HCT116 (cell line): Measurements from ENCODE around the gene LRRC4C. TPM values are rescaled to one million over a fixed set of nuclear protein-coding genes. Genes with fewer than 3 reads are reported as not detected.

Experiments used
- ATAC-seq: fragments of 200-7000 bp; cut with Tn5 transposase; 2 replicates; pipeline ENCODE4 v1.9.1; 2020; ENCODE audit warnings: mild to moderate bottlenecking, moderate library complexity
- BruUV-seq: library from RNA; stranded (reverse); fragments of 400-500 nt; replicated peaks from 2 replicates; lab custom pipeline; 2021; lab: Mats Ljungman, UMichigan
- CTCF ChIA-PET: fragments of 300-600 bp; sonication (Branson Sonifier 250); formaldehyde crosslinking; loops from one replicate; lab custom pipeline; 2021; ENCODE audit warnings: antibody characterized with exemption; lab: Charles Lee
- POLR2A ChIA-PET: fragments of 300-600, 350-600 bp; sonication (Branson Sonifier 250); formaldehyde crosslinking; loops from one replicate; lab custom pipeline; 2021; ENCODE audit warnings: antibody characterized with exemption; lab: Charles Lee
- RAD21 ChIA-PET, 2 experiments: fragments of 300-600 bp; sonication (Branson Sonifier 250); formaldehyde crosslinking; loops; one replicate each; lab custom pipeline; 2023; ENCODE audit warnings: low total read pairs in 2 of 2; ENCODE audit not compliant: uncharacterized antibody in 2 of 2, unreplicated experiment in 2 of 2, low non-redundant PET in 1 of 2; lab: Charles Lee
- DNase-seq: peaks from one replicate; pipeline ENCODE4 v3.0.0-alpha.2; 2010; ENCODE audit warnings: low read depth, low spot score
- H2AFZ ChIP-seq: fragments of 200-600 bp; shearing (Covaris generic), sonication (generic); 2 replicates; pipeline ENCODE4 v1.6.1; 2017; ENCODE audit warnings: low read depth, mixed run types, mixed read lengths, antibody characterized with exemption, low read length; ENCODE audit not compliant: poor library complexity, severe bottlenecking
- H3K27ac ChIP-seq: 2 replicates; pipeline ENCODE4 v1.5.1; 2012; ENCODE audit warnings: low read depth, low read length
- H3K27me3 ChIP-seq: fragments of 200-600 bp; sonication (generic); 2 replicates; pipeline ENCODE4 v1.6.1; 2016; ENCODE audit warnings: mixed run types, low read length, mixed read lengths; ENCODE audit not compliant: insufficient read depth
- H3K36me3 ChIP-seq, 2 experiments: fragments of 200-500 bp in 1 of 2; fragments of 200-600 bp in 1 of 2; sonication (Bioruptor generic) in 1 of 2; sonication (generic) in 1 of 2; 2 replicates each; pipeline versions ENCODE4 v1.5.1 to v1.6.1; 2014 to 2016; ENCODE audit warnings: low read length in 2 of 2, inconsistent platforms in 1 of 2, mixed read lengths in 1 of 2, mixed run types in 1 of 2; ENCODE audit not compliant: insufficient read depth in 2 of 2, control insufficient read depth in 1 of 2
- H3K4me1 ChIP-seq, 2 experiments: fragments of 200-600 bp in 1 of 2; sonication (generic) in 1 of 2; 2 replicates each; pipeline versions ENCODE4 v1.5.1 to v1.6.1; 2012 to 2017; ENCODE audit warnings: low read length in 2 of 2, inconsistent platforms in 1 of 2, mild to moderate bottlenecking in 1 of 2, mixed read lengths in 1 of 2, mixed run types in 1 of 2, moderate library complexity in 1 of 2; ENCODE audit not compliant: insufficient read depth in 2 of 2, control insufficient read depth in 1 of 2
- H3K4me2 ChIP-seq: fragments of 200-600 bp; sonication (generic); 2 replicates; pipeline ENCODE4 v1.6.1; 2017; ENCODE audit warnings: mixed run types, low read length, mixed read lengths
- H3K4me3 ChIP-seq, 2 experiments: fragments of 200-600 bp in 1 of 2; sonication (generic) in 1 of 2; replicated peaks in 1 of 2; 2 replicates each; pipeline ENCODE4 v1.5.1; 2011 to 2016; ENCODE audit warnings: low read length in 2 of 2, control low read depth in 1 of 2, low read depth in 1 of 2, mild to moderate bottlenecking in 1 of 2, mixed read lengths in 1 of 2, mixed run types in 1 of 2
- H3K79me2 ChIP-seq: fragments of 200-600 bp; sonication (generic); 2 replicates; pipeline ENCODE4 v1.6.1; 2017; ENCODE audit warnings: mild to moderate bottlenecking, mixed run types, low read length, moderate library complexity, mixed read lengths; ENCODE audit not compliant: insufficient read depth
- H3K9ac ChIP-seq: fragments of 200-600 bp; sonication (generic); 2 replicates; pipeline ENCODE4 v1.6.1; 2016; ENCODE audit warnings: low read length, mixed read lengths
- H3K9me2 ChIP-seq: fragments of 200-600 bp; sonication (generic), shearing (Covaris generic); 2 replicates; pipeline ENCODE4 v1.6.1; 2017; ENCODE audit warnings: mixed run types, mild to moderate bottlenecking, moderate library complexity; ENCODE audit not compliant: insufficient read depth
- H3K9me3 ChIP-seq, 2 experiments: fragments of 200-500 bp in 1 of 2; fragments of 200-600 bp in 1 of 2; sonication (Bioruptor generic) in 1 of 2; sonication (generic) in 1 of 2; 2 replicates each; pipeline ENCODE4 v1.6.1; 2014 to 2017; ENCODE audit warnings: low read length in 2 of 2, mixed read lengths in 2 of 2, inconsistent platforms in 1 of 2, low read depth in 1 of 2, mild to moderate bottlenecking in 1 of 2, mixed run types in 1 of 2, moderate library complexity in 1 of 2; ENCODE audit not compliant: control insufficient read depth in 1 of 2, insufficient read depth in 1 of 2
- H4K20me1 ChIP-seq: fragments of 200-600 bp; sonication (generic), shearing (Covaris generic); 2 replicates; pipeline ENCODE4 v1.6.1; 2017; ENCODE audit warnings: mixed run types, mild to moderate bottlenecking, moderate library complexity; ENCODE audit not compliant: insufficient read depth
- ATF3 ChIP-seq: IDR thresholded peaks from 2 replicates; pipeline ENCODE4 v1.6.1; 2012
- CBX3 ChIP-seq: IDR thresholded peaks from 2 replicates; pipeline ENCODE4 v1.6.1; 2012; ENCODE audit warnings: low read depth
- CTCF ChIP-seq, 3 experiments: fragments of 200-600 bp in 1 of 3; sonication (generic) in 1 of 3; IDR thresholded peaks in 2 of 3; conservative IDR thresholded peaks in 1 of 3; 2 replicates each; pipeline ENCODE4 v1.5.1; 2012 to 2017; ENCODE audit warnings: low read depth in 2 of 3, low read length in 2 of 3, antibody characterized with exemption in 1 of 3, borderline replicate concordance in 1 of 3, control low read depth in 1 of 3, mild to moderate bottlenecking in 1 of 3, mixed read lengths in 1 of 3, mixed run types in 1 of 3, moderate library complexity in 1 of 3; ENCODE audit not compliant: insufficient read depth in 1 of 3
- EGR1 ChIP-seq: IDR thresholded peaks from 2 replicates; pipeline ENCODE4 v1.6.1; 2012; ENCODE audit warnings: low read depth
- EZH2 ChIP-seq: fragments of 200-600 bp; sonication (generic); IDR thresholded peaks from 2 replicates; pipeline ENCODE4 v1.6.1; 2017; ENCODE audit warnings: antibody characterized with exemption, mixed run types
- EZH2phosphoT487 ChIP-seq: fragments of 200-600 bp; IDR thresholded peaks from 2 replicates; pipeline ENCODE4 v1.6.1; 2018; ENCODE audit warnings: antibody characterized with exemption, borderline replicate concordance
- POLR2A ChIP-seq: IDR thresholded peaks from 2 replicates; pipeline ENCODE4 v1.7.0; 2011; ENCODE audit warnings: borderline replicate concordance; ENCODE audit not compliant: insufficient read depth, insufficient read length; ENCODE audit errors: extremely low read depth
- RAD21 ChIP-seq: IDR thresholded peaks from 2 replicates; pipeline ENCODE4 v1.6.1; 2012; ENCODE audit warnings: low read depth, mild to moderate bottlenecking
- SRF ChIP-seq: IDR thresholded peaks from 2 replicates; pipeline ENCODE4 v1.6.1; 2012; ENCODE audit warnings: low read depth
- TCF7L2 ChIP-seq: IDR thresholded peaks from 2 replicates; pipeline ENCODE4 v1.7.0; 2011; ENCODE audit warnings: borderline replicate concordance, inconsistent platforms; ENCODE audit not compliant: insufficient read depth, insufficient read length; ENCODE audit errors: extremely low read depth
- ZBTB33 ChIP-seq: IDR thresholded peaks from 2 replicates; pipeline ENCODE4 v1.6.1; 2011; ENCODE audit warnings: mild to moderate bottlenecking, low read length, moderate library complexity; ENCODE audit not compliant: insufficient replicate concordance; ENCODE audit errors: extremely low read depth
- ZFX ChIP-seq: fragments of 450-650 bp; IDR thresholded peaks from 2 replicates; pipeline ENCODE4 v1.6.1; 2017
- ZNF274 ChIP-seq: fragments of 200-500 bp; sonication (Bioruptor generic); IDR thresholded peaks from 2 replicates; pipeline ENCODE4 v1.6.1; 2014; ENCODE audit warnings: mild to moderate bottlenecking, low read depth, low read length, inconsistent platforms
- intact Hi-C: fragments of 100-400 bp; cut with micrococcal nuclease; formaldehyde crosslinking; loops from 2 replicates; pipeline ENCODE4 v1.10.0; 2022
- total RNA-seq: library from RNA; stranded (reverse); gene quantifications from one replicate; pipeline ENCODE4 v1.2.1, GENCODE V29; 2021; ENCODE audit not compliant: unreplicated experiment

Gene LRRC4C
- total RNA-seq, 1 experiment from 2014 or later, result not detected

GRCh38 chr11:41309716-41310115 lies 149.7 kb downstream of the LRRC4C start:
- H3K27me3 ChIP-seq, result no peaks in the 10 kb centered on the region
- no peaks in the 10 kb centered on the region for H3K4me1 ChIP-seq
- ChIA-PET POLR2A (no interaction called here), RAD21 (no interaction called here), CTCF (no interaction called here)
- H3K9ac ChIP-seq, result no peak overlapping the region
- H3K4me3 ChIP-seq, result no peak overlapping the region
- no peak overlapping the region for H3K4me2 ChIP-seq
- TF ChIP-seq CTCF (IDR thresholded peaks at IDR 0.05 in 2 of 3, conservative IDR thresholded peaks at IDR 0.05 in 1 of 3; ENCODE audit: borderline replicate concordance in 1 of 3, insufficient read depth in 1 of 3, low read depth in 2 of 3, low read length in 2 of 3) (0 out of 6 replicates have a peak, but pooled peaks of 1 of the 3 experiments have one; percentile 5), EZH2 (no peak), CBX3 (no peak), TCF7L2 (no peak)
- no peaks in the 10 kb centered on the region for H3K9me2 ChIP-seq
- no peaks in the 10 kb centered on the region for H3K36me3 ChIP-seq
- intact Hi-C loops, result no loop called here
- peaks cover 8% of the 10 kb centered on the region in 2 experiments; a peak in 2 of 4 replicates for H3K9me3 ChIP-seq
- no TSS peak for BruUV-seq
- DNase-seq (no peak), ATAC-seq (no peak)
- no peak overlapping the region for H2AFZ ChIP-seq
- no peak overlapping the region for H3K27ac ChIP-seq
- no peaks in the 10 kb centered on the region for H4K20me1 ChIP-seq
- no peaks in the 10 kb centered on the region for H3K79me2 ChIP-seq

- ChIA-PET RAD21 (no interaction called here), CTCF (no interaction called here), POLR2A (no interaction called here)
- H3K79me2 ChIP-seq, result no peaks in the 10 kb centered on the region
- DNase-seq (no peak), ATAC-seq (no peak)
- H3K4me1 ChIP-seq, result no peaks in the 10 kb centered on the region
- no peak overlapping the region for H3K27ac ChIP-seq
- H4K20me1 ChIP-seq, result no peaks in the 10 kb centered on the region
- no peak overlapping the region for H2AFZ ChIP-seq
- no peaks in the 10 kb centered on the region for H3K9me2 ChIP-seq
- H3K4me2 ChIP-seq, result no peak overlapping the region
- H3K9me3 ChIP-seq, result peaks cover 8% of the 10 kb centered on the region in 2 experiments; a peak in 2 of 4 replicates
- no peaks in the 10 kb centered on the region for H3K27me3 ChIP-seq
- H3K9ac ChIP-seq, result no peak overlapping the region
- intact Hi-C loops, result no loop called here
- no peaks in the 10 kb centered on the region for H3K36me3 ChIP-seq
- H3K4me3 ChIP-seq, result no peak overlapping the region
- BruUV-seq, result no TSS peak
- TF ChIP-seq TCF7L2 (no peak), SRF (no peak), EGR1 (no peak), CBX3 (no peak), ZNF274 (no peak), ZBTB33 (no peak), ZFX (no peak), POLR2A (no peak), EZH2phosphoT487 (no peak), CTCF (IDR thresholded peaks at IDR 0.05 in 2 of 3, conservative IDR thresholded peaks at IDR 0.05 in 1 of 3; ENCODE audit: borderline replicate concordance in 1 of 3, insufficient read depth in 1 of 3, low read depth in 2 of 3, low read length in 2 of 3) (no peak), RAD21 (no peak), ATF3 (no peak)
Observed at GRCh38 chr11:41309111-41309522, 150.3 kb downstream of the LRRC4C start.
